H1 (cell line): ENCODE measurements around the gene SOX15. TPM values are rescaled to one million over a fixed set of nuclear protein-coding genes. Genes with fewer than 3 reads are reported as not detected.

ENCODE experiments used
- BACH1 ChIP-seq: IDR thresholded peaks from 2 replicates; pipeline ENCODE4 v1.6.1; 2012; ENCODE audit warnings: low read length, improper control_type of control experiment
- CHD7 ChIP-seq: fragments of 300-600 bp; sonication (generic); IDR thresholded peaks from 2 replicates; pipeline ENCODE4 v1.7.1; 2012; ENCODE audit warnings: low read length, moderate library complexity, mild to moderate bottlenecking, inconsistent platforms; ENCODE audit not compliant: insufficient replicate concordance
- polyA plus RNA-seq, 7 experiments: library from polyadenylated mRNA; depleted of rRNA in 3 of 7; stranded (reverse) in 5 of 7; unstranded in 2 of 7; fragments of >200 nt in 5 of 7; fragments of 200-250 nt in 2 of 7; gene quantifications; 1 replicate in 5 of 7; 2 replicates in 1 of 7; 4 replicates in 1 of 7; pipeline versions ENCODE4 v1.2.1 to v1.2.3, GENCODE V29; 2011 to 2013; ENCODE audit warnings: missing spikeins in 2 of 7, mixed read lengths in 2 of 7
- total RNA-seq: library from RNA; stranded (reverse); fragmentation: NEBNext Ultra II Directional; extraction: Animal tissue kit (Norgen Biotek cat#: 25700); gene quantifications from 2 replicates; pipeline ENCODE4 v1.2.1, GENCODE V29; 2021

SOX15 gene
- total and polyA plus RNA-seq, 2 of the 8 experiments (the other 6 are each of a cell fraction or from before 2014, with no cell fraction given), result 14.3 to 26.8 TPM

DNA sequence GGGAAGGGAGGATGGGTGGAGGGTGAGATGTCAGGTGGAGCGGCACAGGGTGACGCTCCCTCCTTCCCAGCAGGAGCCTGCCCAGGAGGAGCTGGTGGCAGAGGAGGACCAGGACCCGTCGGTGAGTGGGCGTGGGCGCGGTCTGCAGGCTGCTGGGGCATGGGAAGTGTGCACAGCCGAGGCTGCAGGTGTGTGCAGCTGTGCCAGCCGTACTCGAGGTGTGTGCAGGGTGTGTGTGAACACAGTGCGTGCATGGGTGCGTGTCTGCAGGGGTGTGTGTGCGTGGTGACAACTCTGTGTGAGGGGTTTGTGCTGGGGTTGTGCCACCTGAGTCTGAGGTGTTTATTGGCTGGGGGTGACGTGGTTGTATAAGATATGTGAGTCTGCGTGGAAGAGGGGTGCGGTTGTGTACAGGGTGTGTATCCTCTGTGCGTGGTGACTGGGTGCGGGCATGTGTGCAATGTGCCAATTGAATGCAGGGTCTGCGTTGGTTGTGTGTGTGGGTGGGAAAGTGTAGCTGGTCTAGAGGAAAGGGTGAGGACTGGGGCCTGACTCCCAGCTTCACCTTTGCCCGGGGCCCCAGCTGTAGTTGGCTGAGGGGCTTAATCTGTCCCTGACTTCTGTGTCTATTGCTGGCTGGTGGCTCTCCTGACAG lies 40.4 kb downstream of the SOX15 start (continued):
- TF ChIP-seq CHD7, result no peak
- no peak for TF ChIP-seq BACH1
- TF ChIP-seq, all 59 proteins: peak for 0
